Activated CD4-positive, alpha-beta T cell treated with anti-CD3 and anti-CD28 coated beads, Interleukin-2, amount 50 U/mL, for 24 hours (primary cell): ENCODE measurements around the gene SLC38A10.
"Not testable (repeated sequence)": the region's sequence is repeated elsewhere in the genome, so short reads cannot be mapped to it uniquely, and the experiment has no call there.

Source experiments
- DNase-seq, 2 donors: peaks; one replicate each; pipeline ENCODE4 v3.0.0-alpha.2; 2020; ENCODE audit warnings: low read depth in 1 of 2, low spot score in 1 of 2

Gene SLC38A10

GRCh38 chr17:81232616-81233241 is 62.4 kb downstream of the SLC38A10 start:
- DNase-seq: no peak

- no peak for DNase-seq
Measured at GRCh38 chr17:81231766-81232581, 63.1 kb downstream of the SLC38A10 start.

DNA sequence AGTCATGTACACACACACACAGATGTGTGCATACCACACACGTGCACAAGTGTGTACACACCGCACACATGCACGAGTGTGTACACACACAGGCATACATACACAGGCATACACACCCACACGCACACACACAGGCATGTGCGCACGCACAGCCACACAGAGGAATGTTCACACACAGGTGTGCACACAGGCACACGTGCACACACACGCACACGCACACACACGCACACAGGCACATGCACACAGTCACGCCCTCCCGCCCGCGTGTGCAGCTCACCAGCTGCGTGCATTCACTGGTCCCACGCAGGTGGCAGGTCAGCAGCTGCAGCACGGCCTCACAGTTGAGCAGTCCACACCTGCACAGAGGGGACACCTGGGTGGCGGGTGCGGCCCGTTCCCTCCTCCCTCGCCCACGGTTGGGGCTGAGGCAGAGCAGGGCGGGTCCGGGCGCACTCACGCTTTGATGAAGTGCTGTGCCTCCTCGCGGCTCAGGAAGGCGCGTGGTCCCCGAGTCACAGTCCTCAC is 63.9 kb downstream of the SLC38A10 start:
- no peak for DNase-seq

DNA sequence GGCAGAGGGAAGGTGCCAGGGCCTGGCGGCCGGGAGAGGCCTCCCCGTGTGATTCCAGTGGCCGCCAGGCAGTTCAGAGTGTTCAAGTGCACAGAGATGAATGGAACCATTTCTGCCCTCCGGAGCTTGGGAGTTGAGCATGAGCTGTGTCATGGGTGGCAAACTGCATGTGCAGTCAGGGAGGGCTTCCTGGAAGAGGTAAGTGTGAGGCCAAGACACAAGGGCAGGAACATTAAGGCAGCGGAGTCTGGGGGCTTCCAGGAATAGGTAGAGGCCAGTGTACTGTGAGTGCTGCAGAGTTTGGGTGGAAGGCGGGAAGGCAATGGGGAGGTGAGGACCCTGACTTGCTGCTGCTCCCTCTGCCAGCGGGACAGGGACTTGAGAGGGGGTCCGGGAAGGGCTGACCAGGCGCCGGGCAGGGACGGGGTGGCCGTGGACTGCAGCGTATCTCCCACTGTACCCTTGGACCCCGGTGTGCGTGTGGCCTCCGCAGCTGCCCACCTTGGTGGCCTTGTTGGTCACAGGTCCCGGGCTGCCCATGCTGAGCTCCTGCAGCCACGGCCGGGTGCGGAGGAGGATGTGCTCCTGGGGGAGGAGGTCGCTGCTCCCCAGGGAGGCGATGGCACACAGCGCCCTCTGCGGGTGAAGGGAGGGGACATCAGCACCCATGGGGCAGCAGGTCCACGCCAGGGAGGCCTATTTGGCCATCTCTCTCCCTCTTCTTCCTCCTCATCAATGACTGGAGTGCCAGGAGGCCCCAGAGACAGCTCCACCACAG is 64.9 kb downstream of the SLC38A10 start:
- no peak for DNase-seq

GRCh38 chr17:81229666-81229920 is 65.5 kb downstream of the SLC38A10 start:
- DNase-seq: no peak

DNA sequence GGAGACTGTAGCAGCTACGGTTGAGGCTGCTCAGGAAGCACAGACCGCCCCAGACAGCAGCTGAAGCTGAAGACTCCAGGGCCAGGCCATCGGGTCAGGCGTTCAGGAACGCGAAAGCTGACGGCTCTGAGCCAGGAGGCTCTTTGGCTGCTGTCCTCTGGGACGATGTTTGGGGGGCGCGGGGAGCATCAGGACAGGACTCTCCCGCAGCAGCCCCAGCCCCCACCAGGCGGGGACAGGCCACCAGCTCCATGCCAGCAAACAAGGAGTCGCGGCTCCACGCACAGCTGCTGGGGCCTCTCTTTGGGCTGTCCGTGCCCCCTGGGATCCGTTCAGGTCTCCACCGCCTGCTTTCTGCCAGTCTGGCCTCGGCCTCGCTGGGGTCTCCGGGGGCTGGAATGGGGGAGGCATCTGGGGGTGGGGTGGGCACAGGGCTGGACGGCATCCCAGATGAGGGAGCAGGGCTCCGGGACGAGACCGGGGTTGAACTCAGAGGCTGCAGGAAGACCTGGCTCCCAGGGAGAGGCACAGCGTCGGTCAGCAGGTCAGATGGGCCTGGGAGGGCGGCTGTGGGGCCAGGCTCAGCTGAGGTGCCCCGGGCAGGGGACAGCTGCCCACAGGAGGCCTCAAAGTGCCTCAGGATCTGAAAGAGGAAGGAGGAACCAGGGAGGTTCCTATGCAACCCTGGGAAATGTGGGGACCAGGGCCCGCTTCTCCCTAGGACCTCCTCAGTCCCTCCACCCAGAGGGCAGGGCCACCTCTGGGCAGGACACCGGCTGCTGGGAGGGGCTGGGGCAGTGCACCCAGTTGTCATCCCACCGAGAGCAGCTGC is 66.1 kb downstream of the SLC38A10 start:
- DNase-seq: no peak

DNA sequence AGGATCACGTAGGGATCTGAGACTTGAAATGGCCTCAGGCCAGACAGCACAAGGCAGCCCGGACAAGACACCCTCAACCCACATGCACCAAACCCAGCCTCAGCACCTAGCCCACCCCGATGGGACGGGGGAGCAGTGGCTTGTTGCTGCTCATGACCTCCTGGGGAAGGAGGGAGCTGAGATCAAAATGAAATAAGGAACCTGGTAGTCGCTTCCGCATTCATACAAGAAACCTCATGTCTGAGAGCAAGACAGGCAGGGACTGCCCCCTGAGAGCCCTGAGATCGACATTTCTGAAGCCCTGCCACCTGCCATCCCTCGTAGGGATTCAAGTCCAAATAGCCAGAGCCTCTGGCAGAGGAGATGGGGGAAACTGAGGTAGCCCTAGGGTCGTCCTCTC is 66.7 kb downstream of the SLC38A10 start:
- no peak for DNase-seq

GRCh38 chr17:81227630-81228029 is 67.5 kb downstream of the SLC38A10 start:
- not testable (repeated sequence) for DNase-seq

DNA sequence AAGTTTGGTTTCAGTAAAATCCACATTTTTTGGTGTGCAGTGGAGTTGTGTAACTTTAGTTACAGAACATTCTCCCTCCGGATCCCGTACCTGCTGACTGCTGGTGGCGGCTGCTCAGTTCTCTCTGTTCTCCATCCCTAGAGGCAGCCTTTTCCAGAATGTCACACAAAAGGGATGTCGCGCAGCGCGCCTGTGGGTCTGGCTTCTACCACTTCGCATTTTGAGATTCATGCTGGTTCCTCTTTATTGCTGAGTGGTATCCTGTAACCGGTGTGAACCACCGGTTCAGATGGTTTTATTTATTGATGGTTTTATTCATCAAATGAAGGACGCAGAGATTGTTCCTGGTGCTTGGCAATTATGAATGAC is 71.4 kb downstream of the SLC38A10 start:
- no peak for DNase-seq

DNA sequence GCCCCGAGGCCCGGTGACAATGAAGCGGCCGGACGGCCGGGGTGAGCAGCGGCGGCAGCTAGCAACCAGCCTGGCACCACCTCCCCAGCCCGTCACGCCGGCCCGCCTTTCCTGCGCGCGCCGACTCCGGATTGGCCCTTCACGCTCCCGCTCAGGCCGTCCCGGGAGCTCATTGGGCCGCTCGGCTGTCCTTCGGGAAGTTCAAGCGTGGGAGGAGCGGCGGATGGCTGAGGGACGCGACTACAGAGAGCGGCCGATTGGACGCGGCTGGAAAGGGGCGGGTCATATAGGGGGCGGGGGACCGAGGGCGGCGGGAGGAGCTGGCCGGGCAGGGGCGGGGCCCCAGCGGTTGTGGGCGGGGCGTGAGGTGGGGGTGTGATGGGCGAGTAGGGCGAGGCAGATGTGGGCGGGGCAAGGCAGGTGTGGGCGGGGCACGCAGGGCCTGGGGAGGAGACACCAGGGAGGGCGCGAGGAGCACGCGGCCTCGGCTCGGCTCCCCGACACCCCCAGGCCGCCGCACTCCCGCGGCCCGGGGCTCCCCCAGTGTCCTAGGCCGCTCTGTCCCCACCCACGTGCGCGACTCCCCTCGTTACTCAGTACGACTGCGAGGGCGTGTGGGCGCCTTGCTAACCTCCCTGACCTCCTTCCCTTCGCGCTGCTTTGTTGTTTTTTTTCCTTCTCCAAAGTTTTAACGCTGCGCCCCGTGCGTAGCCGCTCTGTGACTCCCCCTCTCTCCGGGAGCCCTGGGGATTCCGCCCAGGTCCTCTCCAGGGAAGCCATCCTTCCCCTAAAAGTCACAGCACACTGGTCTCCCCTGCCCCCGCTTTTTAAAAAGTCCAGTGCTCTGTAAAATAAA is 72.0 kb downstream of the SLC38A10 start, which contains the start of gene CEP131:
CEP131 (minus strand) TSS at position 60 of the 856 bp plus-strand sequence. CDS start 2,909 bp downstream, outside the sequence.
- DNase-seq: peak; percentile 99 to 100

- no peak for DNase-seq
Measured at GRCh38 chr17:81222620-81222905, 72.5 kb downstream of the SLC38A10 start.

DNA sequence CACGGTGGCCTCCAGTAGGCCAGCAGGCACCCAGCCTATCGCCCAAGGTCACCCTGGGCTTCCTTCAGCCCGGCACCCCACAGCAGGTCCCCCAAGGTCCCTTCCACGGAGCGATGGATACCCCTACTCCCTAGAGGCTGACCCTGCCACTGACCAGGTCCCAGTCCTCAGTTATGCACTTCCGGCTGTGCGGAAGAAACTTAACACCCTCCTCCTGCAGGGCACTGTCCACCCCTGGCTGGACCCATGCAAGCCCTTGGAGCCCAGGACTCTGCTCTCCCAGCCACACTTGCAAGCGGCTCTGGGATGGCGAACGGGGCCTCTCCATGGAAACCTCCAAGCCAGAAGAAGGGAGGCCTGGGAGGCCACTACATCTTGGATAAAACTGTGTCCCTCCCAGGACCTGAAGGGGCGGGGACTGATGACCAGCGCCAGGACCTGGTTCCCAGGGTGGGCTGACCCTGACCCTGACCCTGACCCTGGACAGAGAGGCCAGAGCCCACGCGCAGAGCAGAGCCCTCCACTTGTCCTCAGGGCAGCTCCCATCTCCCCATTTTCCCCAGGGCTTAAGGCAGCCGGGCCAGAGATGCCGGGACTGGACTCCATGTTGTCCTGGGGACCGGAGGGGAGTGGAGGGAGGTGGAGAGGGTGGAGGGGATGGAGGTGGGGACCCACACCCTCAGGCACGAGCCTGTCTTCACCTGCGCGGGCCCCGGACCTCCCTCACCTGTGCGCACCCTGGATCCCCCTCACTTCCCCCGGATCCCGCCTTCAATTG is 73.1 kb downstream of the SLC38A10 start:
- DNase-seq: no peak

DNA sequence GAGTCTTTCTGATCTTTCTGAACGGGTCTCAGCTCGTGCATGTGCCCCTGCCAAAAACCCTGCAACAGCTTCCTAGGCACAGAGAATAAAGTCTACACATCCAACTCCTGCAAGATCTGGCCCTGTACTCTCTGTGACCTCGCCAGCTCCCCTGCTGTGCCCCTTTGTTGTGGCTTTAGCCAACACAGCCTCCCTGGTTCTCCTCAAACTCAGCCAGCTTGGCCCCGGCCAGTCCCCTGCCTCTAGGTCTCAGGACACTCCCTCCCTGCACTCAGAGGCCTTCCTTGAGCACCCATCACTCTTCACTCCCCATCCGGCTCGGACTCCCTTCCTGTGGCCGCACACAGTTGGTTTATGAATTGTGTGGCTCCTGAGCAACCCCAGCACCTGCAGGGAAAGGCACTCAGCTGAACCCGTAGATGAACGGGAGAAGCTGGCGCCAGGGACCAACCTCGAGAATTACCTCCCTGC is 73.7 kb downstream of the SLC38A10 start:
- no peak for DNase-seq

DNA sequence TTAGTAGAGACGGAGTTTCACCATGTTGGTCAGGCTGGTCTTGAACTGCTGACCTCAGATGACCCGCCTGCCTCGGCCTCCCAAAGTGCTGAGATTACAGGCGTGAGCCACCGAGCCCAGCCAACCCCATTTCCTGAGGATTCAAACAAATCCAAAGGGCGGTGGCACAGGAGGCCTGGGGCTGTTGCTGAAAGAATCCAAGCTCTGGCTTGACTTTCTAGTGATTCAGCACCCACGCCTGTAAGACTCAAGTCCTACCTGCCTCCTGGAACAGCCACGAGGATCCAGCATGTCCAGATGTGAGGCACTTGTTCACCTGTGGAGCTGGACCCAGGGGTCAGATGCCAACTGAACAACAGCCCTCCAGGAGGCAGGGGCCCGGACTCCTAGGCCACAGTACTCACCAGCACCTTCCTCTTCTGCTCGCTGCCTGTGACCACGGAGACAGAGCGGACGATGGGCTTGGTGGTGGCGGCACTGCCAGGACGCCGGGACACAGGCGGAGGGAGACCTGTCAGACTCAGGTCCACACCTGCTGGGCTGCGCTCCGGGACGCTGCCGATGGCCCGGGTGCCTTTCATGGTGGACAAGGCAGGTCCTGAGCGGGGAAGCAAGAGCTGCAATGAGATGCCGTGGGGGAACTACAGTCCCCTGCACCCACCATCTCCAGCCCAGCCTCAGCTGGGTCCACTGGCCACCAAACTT is 75.5 kb downstream of the SLC38A10 start:
- DNase-seq: no peak

- no peak for DNase-seq
Measured at GRCh38 chr17:81218991-81219390, 76.1 kb downstream of the SLC38A10 start.

DNA sequence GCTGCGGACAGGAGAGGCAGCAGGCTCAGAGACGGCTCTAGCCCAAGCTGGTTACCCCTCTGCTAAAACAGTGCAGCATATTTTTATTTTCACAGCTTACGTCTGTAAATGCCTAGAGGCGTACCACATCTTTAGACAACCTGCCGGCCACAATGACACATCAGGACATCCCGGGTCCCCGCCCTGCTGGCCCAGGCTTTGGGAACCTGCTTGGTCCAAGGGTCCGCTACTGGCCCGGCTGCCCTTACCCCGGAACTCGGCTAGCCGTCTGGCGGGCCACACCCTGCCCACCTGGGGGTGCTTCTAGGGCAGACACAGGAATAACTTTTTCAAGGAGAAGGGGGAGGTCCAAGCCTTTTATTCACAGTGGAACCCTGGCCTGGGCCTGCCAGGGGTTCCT is 76.6 kb downstream of the SLC38A10 start:
- DNase-seq: no peak

DNA sequence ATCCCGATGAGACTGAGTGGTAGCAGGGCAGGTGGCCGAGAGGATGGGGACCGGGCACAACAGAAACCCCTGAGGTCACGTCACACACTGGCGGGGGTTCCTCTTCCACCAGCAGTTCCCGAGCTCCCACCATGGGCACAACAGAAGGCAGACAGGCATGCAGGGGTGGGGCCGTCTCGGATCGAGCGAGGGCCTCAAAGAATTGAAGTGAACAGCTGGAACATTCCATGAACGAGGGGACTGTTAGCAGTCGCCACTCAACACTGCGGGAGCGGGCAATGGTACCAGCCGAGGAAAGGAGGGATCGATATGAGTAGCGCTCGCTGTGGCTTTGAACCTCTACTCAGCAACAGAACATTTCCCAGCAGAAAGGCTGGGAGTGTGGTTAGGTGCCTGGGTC is 77.6 kb downstream of the SLC38A10 start:
- no peak for DNase-seq

DNA sequence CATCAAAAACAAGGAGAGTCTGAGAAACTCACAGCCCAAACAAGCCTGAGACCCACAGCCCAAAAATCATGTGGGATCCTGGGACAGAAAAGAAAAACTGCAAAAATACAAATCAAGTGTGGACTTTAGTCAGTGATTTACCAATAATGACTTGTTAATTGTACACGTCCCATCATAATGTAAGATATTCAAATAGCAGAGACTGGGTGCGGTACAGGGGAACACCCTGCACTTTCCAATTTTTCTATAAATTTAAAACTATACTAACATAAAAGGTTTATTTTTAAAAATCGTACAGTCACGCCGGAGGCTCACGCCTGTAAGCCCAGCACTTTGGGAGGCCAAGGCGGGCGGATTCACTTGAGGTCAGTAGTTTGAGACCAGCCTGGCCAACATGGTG is 81.1 kb downstream of the SLC38A10 start:
- no peak for DNase-seq

DNA sequence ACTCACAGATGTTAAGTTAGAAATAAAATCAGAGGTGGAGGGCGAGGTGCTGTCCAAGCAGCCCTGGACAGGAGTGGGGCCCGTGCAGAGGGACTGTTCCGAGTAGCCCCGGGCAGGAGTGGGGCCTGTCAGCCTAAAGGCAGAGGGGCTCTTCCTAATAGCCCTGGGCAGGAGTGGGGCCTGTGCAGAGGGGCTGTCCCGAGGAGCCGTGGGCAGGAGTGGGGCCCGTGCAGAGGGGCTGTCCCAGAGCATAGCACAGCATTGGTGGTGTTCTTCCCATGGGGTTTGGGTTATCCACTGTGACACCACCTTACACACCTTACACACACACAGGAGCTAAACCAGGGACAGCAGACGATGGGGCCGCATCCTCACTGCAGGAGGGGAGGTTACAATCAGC is 82.7 kb downstream of the SLC38A10 start:
- no peak for DNase-seq
